ENCODE data around the gene ARHGAP26. TPM values are rescaled to one million over a fixed set of nuclear protein-coding genes. Genes with fewer than 3 reads are reported as not detected.
A peak's percentile ranks its signal among the peaks of the same experiment; 100 is the strongest.

ARHGAP26 gene
- total RNA-seq, 4 donors from 2014 or later, result 11.1 to 36.1 (median 21.8) TPM

DNA sequence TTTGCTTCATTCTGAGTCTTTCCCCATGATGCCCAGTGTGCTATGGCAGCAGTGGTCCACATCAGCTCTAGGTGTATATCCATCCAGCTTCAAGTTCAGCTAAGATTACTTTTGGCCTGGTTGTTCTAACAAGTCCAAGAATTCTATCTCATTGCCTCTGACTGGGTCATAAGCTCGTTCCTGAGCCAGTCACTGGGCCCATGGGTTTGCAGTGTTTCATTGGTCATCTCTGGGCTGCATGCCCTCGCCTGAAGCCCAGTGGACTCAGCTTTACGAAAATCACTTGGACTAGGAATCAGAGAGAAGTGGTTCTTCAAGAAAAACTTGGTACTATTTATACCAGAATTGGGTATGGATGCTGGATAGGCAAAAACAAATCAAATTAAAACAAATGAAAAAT is 16.1 kb upstream of the ARHGAP26 start:
- no peak for TF ChIP-seq EP300 (IDR thresholded peaks at IDR 0.05)
- no peak for TF ChIP-seq POLR2A (IDR thresholded peaks at IDR 0.05)
- TF ChIP-seq CTCF (IDR thresholded peaks at IDR 0.05), result no peak
- TF ChIP-seq POLR2AphosphoS5 (IDR thresholded peaks at IDR 0.05), result no peak

DNA sequence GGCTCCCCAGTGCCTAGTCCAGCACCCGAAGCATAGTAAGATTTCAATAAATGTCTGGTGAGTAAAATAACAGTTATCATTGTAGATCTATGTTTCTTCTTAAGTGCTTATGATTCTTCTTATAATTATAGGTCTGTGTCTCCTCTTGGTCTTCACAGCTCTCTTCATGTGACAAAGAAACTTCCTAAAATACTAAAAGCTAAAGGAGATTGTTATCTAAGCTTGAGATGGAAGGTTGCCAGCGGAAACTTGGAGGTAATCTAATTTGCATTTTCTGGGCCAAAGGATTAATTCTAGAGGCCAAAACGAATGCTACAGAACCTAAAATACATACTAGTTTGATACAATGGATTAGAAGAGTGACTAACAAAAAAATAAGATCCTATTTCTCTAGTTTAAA is 13.6 kb upstream of the ARHGAP26 start:
- DNase-seq (ENCODE audit: low spot score in 2 of 2), result no peak
- peaks cover 15% of the 10 kb centered on the region for H3K4me1 ChIP-seq
- H3K36me3 ChIP-seq, result no peaks in the 10 kb centered on the region
- H3K4me3 ChIP-seq, result no peak overlapping the region
- WGBS, result 52% methylated on average over 3 of the region's 3 CpGs
- H3K27me3 ChIP-seq, result no peaks in the 10 kb centered on the region
- H3K27ac ChIP-seq, result no peak overlapping the region
- no peaks in the 10 kb centered on the region for H3K9me3 ChIP-seq
- TF ChIP-seq CTCF (IDR thresholded peaks at IDR 0.05) (no peak), POLR2A (IDR thresholded peaks at IDR 0.05) (no peak), EP300 (IDR thresholded peaks at IDR 0.05) (no peak), POLR2AphosphoS5 (IDR thresholded peaks at IDR 0.05) (no peak)

More for the DNA sequence above, 16.1 kb upstream of the ARHGAP26 start:
- no peak for DNase-seq (ENCODE audit: low spot score in 2 of 2)
- H3K36me3 ChIP-seq, result no peaks in the 10 kb centered on the region
- no peaks in the 10 kb centered on the region for H3K9me3 ChIP-seq
- no peak overlapping the region for H3K4me3 ChIP-seq
- H3K4me1 ChIP-seq, result peaks cover 17% of the 10 kb centered on the region
- peak overlapping the region; percentile 63 for H3K27ac ChIP-seq
- WGBS, result 74% methylated on average over 3 of the region's 3 CpGs
- no peaks in the 10 kb centered on the region for H3K27me3 ChIP-seq

DNA sequence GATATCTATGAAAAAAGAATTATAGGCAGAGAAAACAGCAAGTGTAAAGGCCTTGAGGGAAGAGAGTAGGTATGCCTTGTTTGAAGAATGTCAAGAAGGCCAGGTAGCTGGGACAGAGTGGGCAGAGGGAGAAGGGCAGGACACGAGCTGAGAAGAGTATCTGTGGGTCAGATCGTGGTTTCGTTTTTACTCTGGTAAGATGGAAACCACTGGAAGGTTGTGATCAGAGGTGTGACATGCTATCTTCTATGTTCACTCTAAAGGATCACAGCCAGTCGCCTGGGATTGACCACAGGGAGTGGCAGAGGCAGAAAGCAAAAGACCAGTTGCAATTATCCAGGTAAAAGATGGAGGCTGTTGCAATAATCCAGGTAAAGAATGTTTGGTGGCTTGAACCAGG is 12.6 kb upstream of the ARHGAP26 start:
- Histone ChIP-seq H3K9me3 (no peaks in the 10 kb centered on the region), H3K27me3 (no peaks in the 10 kb centered on the region), H3K27ac (no peak overlapping the region), H3K36me3 (no peaks in the 10 kb centered on the region), H3K4me1 (peaks cover 12% of the 10 kb centered on the region), H3K4me3 (no peak overlapping the region)
- no peak for DNase-seq (ENCODE audit: low spot score in 2 of 2)
- TF ChIP-seq POLR2AphosphoS5 (IDR thresholded peaks at IDR 0.05), result no peak
- TF ChIP-seq CTCF (IDR thresholded peaks at IDR 0.05), result no peak
- TF ChIP-seq EP300 (IDR thresholded peaks at IDR 0.05), result no peak
- TF ChIP-seq POLR2A (IDR thresholded peaks at IDR 0.05), result no peak
- 85% methylated on average over 4 of the region's 4 CpGs for WGBS

DNA sequence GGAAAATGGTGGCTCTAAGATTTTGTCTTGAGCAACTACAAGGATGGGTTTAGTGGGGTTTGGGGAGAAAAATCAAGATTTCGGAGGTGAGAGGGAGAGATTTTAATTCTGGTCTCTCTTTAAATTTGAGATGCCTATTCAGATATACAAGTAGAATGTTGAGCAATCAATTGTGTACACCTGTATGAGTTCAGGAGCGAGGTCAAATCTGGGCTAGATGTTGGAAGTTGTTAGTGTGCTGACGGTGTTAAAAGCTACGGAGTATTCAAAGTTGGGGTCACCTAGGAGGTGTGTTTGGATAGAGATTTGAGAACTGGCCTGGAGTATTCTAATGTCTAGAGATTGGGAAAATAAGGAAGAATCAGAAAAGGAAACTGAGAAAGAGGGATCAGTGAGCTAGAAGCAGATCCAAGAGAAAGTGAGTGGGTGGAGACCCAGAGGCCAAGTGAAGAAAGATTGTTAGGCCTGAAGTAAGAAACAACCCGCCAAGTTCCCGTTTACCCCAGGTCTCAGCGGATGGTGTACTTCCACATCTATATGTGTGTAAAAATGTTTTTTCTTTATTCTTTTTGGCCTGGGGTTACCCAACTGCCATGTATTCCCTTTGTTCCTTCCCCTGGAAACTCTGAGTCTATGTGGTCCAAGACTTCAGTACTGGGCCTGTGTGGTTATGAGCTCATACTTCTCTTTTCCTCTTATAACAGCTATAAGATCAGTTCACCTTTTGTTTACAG is 11.9 kb upstream of the ARHGAP26 start:
- Histone ChIP-seq H3K4me3 (no peak overlapping the region), H3K9me3 (no peaks in the 10 kb centered on the region), H3K27me3 (no peaks in the 10 kb centered on the region), H3K36me3 (no peaks in the 10 kb centered on the region), H3K27ac (no peak overlapping the region), H3K4me1 (peaks cover 5% of the 10 kb centered on the region)
- DNase-seq (ENCODE audit: low spot score in 2 of 2), result no peak
- 85% methylated on average over 7 of the region's 7 CpGs for WGBS
- TF ChIP-seq CTCF (IDR thresholded peaks at IDR 0.05) (no peak), POLR2AphosphoS5 (IDR thresholded peaks at IDR 0.05) (no peak), POLR2A (IDR thresholded peaks at IDR 0.05) (no peak), EP300 (IDR thresholded peaks at IDR 0.05) (no peak)

GRCh38 chr5:142758796-142759145 is 11.4 kb upstream of the ARHGAP26 start:
- no peaks in the 10 kb centered on the region for H3K36me3 ChIP-seq
- TF ChIP-seq EP300 (IDR thresholded peaks at IDR 0.05) (no peak), POLR2A (IDR thresholded peaks at IDR 0.05) (no peak), POLR2AphosphoS5 (IDR thresholded peaks at IDR 0.05) (no peak), CTCF (IDR thresholded peaks at IDR 0.05) (no peak)
- H3K27me3 ChIP-seq, result no peaks in the 10 kb centered on the region
- WGBS, result 78% methylated on average over 1 of the region's 1 CpG
- no peaks in the 10 kb centered on the region for H3K4me1 ChIP-seq
- H3K4me3 ChIP-seq, result no peak overlapping the region
- no peaks in the 10 kb centered on the region for H3K9me3 ChIP-seq
- DNase-seq (ENCODE audit: low spot score in 2 of 2), result no peak
- H3K27ac ChIP-seq, result no peak overlapping the region
